ENCODE results near the gene TNFSF9.

Gene TNFSF9

GRCh38 chr19:6530386-6531162 lies at the start of gene TNFSF9:
TNFSF9 (plus strand) TSS chr19:6531026; CDS start chr19:6531037, 11 bp downstream.
- peak; percentile 27 for DNase-seq

GRCh38 chr19:6481541-6482342 lies 49.1 kb upstream of the TNFSF9 start, which contains the start of gene DENND1C:
DENND1C (minus strand) TSS chr19:6481787; CDS start chr19:6481695, 92 bp downstream.
- peak; percentile 60 for DNase-seq

- DNase-seq, result no peak
Measured at GRCh38 chr19:6482343-6482686, 48.5 kb upstream of the TNFSF9 start.

- no peak for DNase-seq
Measured at GRCh38 chr19:6483235-6483634, 47.6 kb upstream of the TNFSF9 start.

- DNase-seq, result no peak
Measured at GRCh38 chr19:6484230-6484629, 46.6 kb upstream of the TNFSF9 start.

- DNase-seq, result no peak
Measured at GRCh38 chr19:6484831-6485230, 46.0 kb upstream of the TNFSF9 start.

- DNase-seq, result no peak
Measured at GRCh38 chr19:6489278-6490061, 41.4 kb upstream of the TNFSF9 start.

- DNase-seq, result no peak
Measured at GRCh38 chr19:6490134-6490533, 40.7 kb upstream of the TNFSF9 start.

GRCh38 chr19:6491802-6492592 lies 38.8 kb upstream of the TNFSF9 start:
- DNase-seq, result no peak

- DNase-seq, result no peak
Measured at GRCh38 chr19:6494438-6495036, 36.3 kb upstream of the TNFSF9 start.

- no peak for DNase-seq
Measured at GRCh38 chr19:6495947-6496346, 34.9 kb upstream of the TNFSF9 start.

GRCh38 chr19:6498294-6499036 lies 32.4 kb upstream of the TNFSF9 start:
- DNase-seq, result no peak

GRCh38 chr19:6499052-6499790 lies 31.6 kb upstream of the TNFSF9 start:
- no peak for DNase-seq

GRCh38 chr19:6500837-6501739 lies 29.7 kb upstream of the TNFSF9 start:
- no peak for DNase-seq

- no peak for DNase-seq
Measured at GRCh38 chr19:6501740-6502648, 28.8 kb upstream of the TNFSF9 start, which contains the start of gene TUBB4A. TUBB4A (minus strand) TSS chr19:6502309; CDS start chr19:6502212, 97 bp downstream.

- DNase-seq, result no peak
Measured at GRCh38 chr19:6503407-6504201, 27.2 kb upstream of the TNFSF9 start.

Data from NK-92 treated with Interleukin-12 subunit alpha and Interleukin-12 subunit beta, amount 100 ng/mL, for 24 hours (cell line).